ENCODE data around the gene METTL9.

Gene METTL9

GRCh38 chr16:21698169-21699032 lies 99.0 kb downstream of the METTL9 start:
- DNase-seq (no peak), ATAC-seq (replicated peaks) (no peak)
- H3K4me1 Mint-ChIP-seq = peaks cover 5% of the 10 kb centered on the region in 2 donors
- no peak overlapping the region for H3K4me3 Mint-ChIP-seq
- H3K36me3 Mint-ChIP-seq = no peaks in the 10 kb centered on the region
- H3K9me3 Mint-ChIP-seq = no peaks in the 10 kb centered on the region
- H3K27me3 Mint-ChIP-seq = peaks cover 4 to 8% of the 10 kb centered on the region in 2 donors
- H3K27ac Mint-ChIP-seq = no peak overlapping the region

- Mint-ChIP-seq H3K36me3 (peaks cover 0 to 2% of the 10 kb centered on the region in 2 donors), H3K27me3 (peaks cover 7 to 12% of the 10 kb centered on the region in 2 donors), H3K9me3 (no peaks in the 10 kb centered on the region), H3K4me3 (no peak overlapping the region), H3K4me1 (peaks cover 14 to 19% of the 10 kb centered on the region in 2 donors), H3K27ac (no peak overlapping the region)
- ATAC-seq (replicated peaks) (no peak), DNase-seq (no peak)
Observed at GRCh38 chr16:21701271-21701670, 101.9 kb downstream of the METTL9 start.

GRCh38 chr16:21702276-21702675 lies 102.9 kb downstream of the METTL9 start:
- H3K27ac Mint-ChIP-seq = no peak overlapping the region
- peaks cover 14 to 19% of the 10 kb centered on the region in 2 donors for H3K4me1 Mint-ChIP-seq
- no peak overlapping the region for H3K4me3 Mint-ChIP-seq
- no peak for DNase-seq
- peaks cover 0 to 2% of the 10 kb centered on the region in 2 donors for H3K36me3 Mint-ChIP-seq
- no peak for ATAC-seq (replicated peaks)
- H3K9me3 Mint-ChIP-seq = no peaks in the 10 kb centered on the region
- H3K27me3 Mint-ChIP-seq = peaks cover 7 to 12% of the 10 kb centered on the region in 2 donors

- Mint-ChIP-seq H3K36me3 (peaks cover 0 to 2% of the 10 kb centered on the region in 2 donors), H3K4me1 (peaks cover 14 to 19% of the 10 kb centered on the region in 2 donors), H3K27ac (no peak overlapping the region), H3K4me3 (no peak overlapping the region), H3K27me3 (peaks cover 7 to 16% of the 10 kb centered on the region in 2 donors), H3K9me3 (no peaks in the 10 kb centered on the region)
- DNase-seq (no peak), ATAC-seq (replicated peaks) (no peak)
Observed at GRCh38 chr16:21703156-21703555, 103.8 kb downstream of the METTL9 start.

- ATAC-seq (replicated peaks) (peak; percentile 91 to 92), DNase-seq (no peak)
- H3K4me1 Mint-ChIP-seq = peaks cover 14 to 19% of the 10 kb centered on the region in 2 donors
- H3K36me3 Mint-ChIP-seq = peaks cover 0 to 2% of the 10 kb centered on the region in 2 donors
- H3K27ac Mint-ChIP-seq = peak overlapping the region; percentile 56
- H3K4me3 Mint-ChIP-seq = no peak overlapping the region
- peaks cover 7 to 16% of the 10 kb centered on the region in 2 donors for H3K27me3 Mint-ChIP-seq
- H3K9me3 Mint-ChIP-seq = no peaks in the 10 kb centered on the region
Observed at GRCh38 chr16:21703589-21704174, 104.3 kb downstream of the METTL9 start.

GRCh38 chr16:21704266-21704665 lies 104.9 kb downstream of the METTL9 start:
- peaks cover 0 to 2% of the 10 kb centered on the region in 2 donors for H3K36me3 Mint-ChIP-seq
- H3K4me1 Mint-ChIP-seq = peaks cover 14 to 19% of the 10 kb centered on the region in 2 donors
- H3K27me3 Mint-ChIP-seq = peaks cover 7 to 16% of the 10 kb centered on the region in 2 donors
- DNase-seq (no peak), ATAC-seq (replicated peaks) (no peak)
- no peaks in the 10 kb centered on the region for H3K9me3 Mint-ChIP-seq
- peak overlapping the region; percentile 20 for H3K27ac Mint-ChIP-seq
- no peak overlapping the region for H3K4me3 Mint-ChIP-seq

GRCh38 chr16:21704733-21705132 lies 105.4 kb downstream of the METTL9 start:
- Mint-ChIP-seq H3K27me3 (peaks cover 7 to 16% of the 10 kb centered on the region in 2 donors), H3K9me3 (no peaks in the 10 kb centered on the region), H3K36me3 (peaks cover 0 to 2% of the 10 kb centered on the region in 2 donors), H3K27ac (peak overlapping the region; percentile 20), H3K4me3 (no peak overlapping the region), H3K4me1 (peaks cover 14 to 19% of the 10 kb centered on the region in 2 donors)
- ATAC-seq (replicated peaks) = no peak
- no peak for DNase-seq
